Measurements from ENCODE around the gene SEMA4G.
"Not testable (repeated sequence)": the region's sequence is repeated elsewhere in the genome, so short reads cannot be mapped to it uniquely, and the experiment has no call there.

The SEMA4G gene

DNA sequence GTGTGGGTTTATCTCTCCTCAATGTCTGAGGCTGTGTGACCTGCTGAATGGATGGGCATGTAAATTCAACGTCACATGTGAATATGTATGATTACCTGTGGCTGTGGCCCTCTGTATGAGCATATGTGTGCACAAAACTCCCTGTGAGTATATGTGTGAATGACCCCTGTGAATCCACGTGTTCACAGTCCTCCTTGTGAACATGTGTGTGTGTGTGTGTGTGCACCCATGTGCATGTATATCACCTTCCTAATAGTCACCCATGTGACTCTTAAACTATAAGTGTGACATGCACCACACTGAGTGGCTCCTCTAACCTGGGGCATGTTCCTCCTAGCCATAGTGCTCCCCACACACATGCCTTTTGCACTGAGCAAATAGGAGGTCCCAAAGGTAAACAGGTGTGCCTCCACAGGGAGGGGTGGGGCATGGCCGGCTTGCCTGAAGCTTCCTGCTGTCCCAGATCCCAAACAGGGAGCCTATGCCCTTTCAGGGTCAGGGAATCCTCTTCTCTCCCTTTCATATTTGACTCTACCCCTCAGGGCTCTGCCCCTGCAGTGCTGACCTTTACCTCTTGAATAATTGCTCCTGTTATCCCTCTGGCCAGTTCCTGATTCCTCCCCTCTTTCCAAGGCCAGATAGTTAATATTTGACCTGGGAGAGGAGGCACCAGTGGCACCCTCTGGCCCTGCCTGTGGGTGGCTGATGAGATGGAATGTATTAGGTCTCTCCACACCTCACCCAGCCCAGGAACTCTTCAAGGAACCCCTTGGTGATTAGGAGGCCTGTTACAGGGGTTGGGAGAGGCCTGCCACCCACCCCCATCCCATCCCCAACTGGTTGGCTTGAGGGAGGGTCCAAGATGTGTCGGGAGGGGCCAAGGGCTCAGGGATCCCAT lies 1.9 kb downstream of the SEMA4G start:
- DNase-seq, result no peak

DNA sequence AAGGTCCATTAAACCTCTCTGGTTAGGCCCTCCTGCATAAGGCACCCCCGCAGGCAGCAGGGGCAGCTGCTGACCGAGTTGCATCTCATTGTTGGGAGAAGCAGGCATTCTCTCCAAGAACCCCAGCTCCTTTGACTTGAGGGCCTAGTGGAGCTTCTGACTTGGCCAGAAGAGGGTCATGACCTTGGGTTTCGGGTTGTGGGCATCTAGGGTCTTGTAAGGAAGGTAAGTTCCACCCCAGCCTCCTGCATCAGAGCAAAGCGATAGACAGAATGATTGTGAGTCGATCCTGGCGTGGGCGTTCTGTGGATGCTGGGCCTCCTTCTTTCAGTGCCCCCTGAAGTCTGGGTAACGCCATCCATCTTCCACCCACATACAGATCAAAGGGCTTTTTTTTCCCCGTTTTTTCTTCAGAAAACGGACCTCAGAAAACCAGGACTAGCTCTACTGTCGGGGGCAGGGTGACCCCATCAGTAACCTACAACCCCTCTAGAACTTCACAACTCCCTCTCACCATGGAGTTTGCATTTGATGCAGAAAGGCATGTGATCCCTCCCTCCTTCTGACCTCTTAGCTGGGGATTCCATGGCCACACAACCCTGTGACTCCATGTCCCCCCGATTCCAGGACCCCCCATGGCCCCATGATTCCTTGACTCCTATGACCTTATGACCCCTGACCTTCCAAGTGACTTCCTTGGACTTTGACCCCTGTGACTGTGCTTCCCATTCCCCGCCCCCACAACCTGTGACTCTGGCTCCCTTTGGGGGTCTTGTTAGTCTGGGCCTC lies 3.0 kb downstream of the SEMA4G start:
- no peak for DNase-seq

DNA sequence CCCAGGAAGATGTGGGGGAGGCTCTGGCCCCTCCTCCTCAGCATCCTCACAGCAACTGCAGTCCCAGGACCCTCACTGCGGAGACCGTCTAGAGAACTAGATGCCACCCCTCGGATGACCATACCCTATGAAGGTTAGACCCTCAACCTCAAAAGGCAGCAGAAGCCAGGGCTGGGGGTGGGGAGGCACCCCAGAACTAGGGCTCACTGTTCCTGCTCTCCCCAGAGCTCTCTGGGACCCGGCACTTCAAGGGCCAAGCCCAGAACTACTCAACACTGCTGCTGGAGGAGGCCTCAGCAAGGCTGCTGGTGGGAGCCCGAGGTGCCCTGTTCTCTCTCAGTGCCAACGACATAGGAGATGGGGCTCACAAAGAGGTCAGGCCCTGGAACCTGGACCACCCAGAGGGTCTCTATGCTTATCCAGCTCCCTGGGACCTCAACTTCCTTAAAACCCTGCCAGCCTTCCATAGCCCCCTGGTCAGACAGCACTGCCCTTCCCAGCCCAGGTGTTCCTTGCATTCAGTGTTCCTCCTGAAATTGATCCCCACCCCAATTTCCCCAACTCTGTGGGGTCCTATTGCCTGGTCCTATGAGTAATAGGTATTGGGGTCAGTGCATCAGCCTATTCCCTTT lies 3.7 kb downstream of the SEMA4G start:
- DNase-seq, result no peak

DNA sequence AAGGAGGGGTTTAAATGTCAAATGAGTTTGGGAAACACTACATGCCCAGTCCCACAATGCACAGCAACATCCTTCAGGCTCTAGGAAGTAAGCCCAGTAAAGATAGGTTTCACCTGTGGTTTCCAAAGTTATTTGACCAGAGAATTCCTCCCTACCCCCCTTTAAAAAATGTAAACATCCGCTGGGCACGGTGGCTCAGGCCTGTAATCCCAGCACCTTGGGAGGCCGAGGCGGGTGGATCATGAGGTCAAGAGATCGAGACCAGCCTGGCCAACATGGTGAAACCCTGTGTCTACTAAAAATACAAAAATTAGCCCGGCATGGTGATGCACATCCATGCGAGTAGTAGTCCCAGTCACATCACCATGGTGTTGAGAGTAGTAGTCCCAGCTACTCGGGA lies 6.1 kb downstream of the SEMA4G start:
- DNase-seq, result not testable (repeated sequence)

DNA sequence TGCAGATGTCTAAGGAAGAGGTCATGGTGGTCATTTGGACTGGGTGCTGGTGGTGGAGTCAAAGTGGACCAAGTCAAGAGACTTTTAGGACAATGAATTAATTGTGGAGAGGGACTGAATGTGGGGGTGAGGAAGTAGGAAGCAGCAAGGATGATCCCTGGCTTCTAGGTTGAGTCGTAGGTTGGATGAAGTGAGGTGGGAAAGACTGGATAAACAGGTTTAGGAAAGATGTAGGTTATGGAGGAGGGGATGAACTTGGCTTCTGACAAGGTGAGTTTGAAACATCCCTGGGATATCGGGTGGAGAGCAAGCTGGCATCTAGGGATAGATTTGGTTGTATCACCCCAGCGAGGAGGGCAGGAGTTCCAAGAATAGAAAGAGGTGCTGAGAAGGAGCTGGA lies 7.6 kb downstream of the SEMA4G start:
- DNase-seq, result no peak

DNA sequence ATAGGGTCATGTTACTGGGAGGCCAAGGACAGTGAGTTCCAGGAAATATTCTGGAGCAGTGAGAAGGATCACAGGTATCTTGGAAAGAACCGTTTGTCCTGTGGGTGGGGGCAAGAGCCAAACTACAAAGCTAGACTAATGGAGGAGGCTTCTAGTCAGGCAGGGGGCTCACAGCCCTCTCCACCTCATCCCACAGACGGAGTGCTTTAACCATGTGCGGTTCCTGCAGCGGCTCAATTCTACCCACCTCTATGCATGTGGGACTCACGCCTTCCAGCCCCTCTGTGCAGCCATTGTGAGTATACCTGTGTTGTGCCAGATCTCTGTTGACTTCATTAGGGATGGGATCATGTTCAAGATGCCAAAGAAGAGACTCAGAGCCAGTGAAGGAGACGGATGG lies 8.1 kb downstream of the SEMA4G start:
- no peak for DNase-seq

DNA sequence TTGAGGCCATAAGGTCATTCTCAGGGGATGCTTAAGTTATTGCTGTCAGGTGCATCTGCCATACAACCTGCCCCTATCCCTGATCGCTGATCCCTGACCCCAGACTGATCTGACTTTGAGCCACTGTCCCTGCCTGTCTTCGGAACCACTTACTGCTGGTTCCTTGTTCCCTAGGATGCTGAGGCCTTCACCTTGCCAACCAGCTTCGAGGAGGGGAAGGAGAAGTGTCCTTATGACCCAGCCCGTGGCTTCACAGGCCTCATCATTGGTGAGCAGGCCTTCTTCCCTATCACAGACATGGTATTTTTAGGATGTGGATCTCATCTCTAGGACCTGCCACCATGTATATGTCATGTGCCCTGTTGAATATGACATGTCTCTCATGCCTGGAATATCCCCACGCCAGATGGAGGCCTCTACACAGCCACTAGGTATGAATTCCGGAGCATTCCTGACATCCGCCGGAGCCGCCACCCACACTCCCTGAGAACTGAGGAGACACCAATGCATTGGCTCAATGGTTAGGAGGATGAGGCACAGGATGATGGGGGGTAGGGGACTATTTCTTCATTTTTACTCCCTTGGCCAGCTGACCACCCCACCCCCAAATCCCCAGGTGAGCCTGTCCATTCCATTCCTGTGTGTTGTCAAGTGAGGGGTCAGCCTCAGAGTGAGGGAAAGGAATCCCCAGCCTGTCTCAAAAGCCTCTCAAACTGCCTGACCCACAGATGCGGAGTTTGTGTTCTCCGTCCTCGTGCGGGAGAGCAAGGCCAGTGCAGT lies 9.0 kb downstream of the SEMA4G start:
- no peak for DNase-seq

DNA sequence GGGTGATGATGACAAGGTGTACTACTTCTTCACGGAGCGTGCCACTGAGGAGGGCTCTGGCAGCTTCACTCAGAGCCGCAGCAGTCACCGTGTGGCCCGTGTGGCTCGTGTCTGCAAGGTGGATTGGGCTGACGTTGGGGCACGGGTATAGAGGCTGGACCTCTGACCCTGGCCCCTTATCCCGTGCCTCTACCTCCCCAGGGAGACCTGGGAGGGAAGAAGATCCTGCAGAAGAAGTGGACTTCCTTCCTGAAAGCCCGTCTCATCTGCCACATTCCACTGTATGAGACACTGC lies 9.5 kb downstream of the SEMA4G start:
- no peak for DNase-seq

DNA sequence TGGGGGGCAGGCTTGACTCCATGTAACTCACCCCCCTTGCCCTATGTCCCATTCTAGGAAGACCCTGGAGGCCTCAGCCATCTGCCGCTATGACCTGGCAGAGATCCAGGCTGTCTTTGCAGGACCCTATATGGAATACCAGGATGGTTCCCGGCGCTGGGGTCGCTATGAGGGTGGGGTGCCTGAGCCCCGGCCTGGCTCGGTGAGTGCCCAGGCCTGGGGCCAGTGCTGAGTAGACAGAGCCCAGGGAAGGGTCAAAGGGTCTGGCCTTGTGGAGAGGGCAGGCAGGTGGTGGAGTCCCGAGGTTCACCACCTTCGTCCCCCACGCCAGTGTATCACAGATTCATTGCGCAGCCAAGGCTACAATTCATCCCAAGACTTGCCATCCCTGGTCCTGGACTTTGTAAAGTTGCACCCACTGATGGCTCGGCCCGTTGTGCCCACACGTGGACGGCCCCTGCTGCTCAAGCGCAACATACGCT lies 10.5 kb downstream of the SEMA4G start:
- no peak for DNase-seq

DNA sequence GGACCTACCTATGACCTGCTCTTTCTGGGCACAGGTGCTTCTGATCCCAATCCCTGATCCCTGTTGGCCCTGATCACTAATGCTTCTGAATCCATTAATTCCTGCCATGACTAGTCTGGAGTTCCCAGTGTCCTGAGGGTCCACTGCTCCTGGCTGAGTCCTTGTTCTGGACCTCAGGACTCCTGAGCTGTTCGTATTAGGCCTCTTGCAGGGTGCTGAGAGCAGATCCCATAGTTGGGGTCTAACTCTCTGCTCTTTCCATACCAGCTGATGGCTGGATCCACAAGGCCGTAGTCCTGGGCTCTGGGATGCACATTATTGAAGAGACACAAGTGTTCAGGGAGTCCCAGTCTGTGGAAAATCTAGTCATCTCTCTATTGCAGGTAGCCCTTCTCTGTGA lies 11.0 kb downstream of the SEMA4G start:
- no peak for DNase-seq

DNA sequence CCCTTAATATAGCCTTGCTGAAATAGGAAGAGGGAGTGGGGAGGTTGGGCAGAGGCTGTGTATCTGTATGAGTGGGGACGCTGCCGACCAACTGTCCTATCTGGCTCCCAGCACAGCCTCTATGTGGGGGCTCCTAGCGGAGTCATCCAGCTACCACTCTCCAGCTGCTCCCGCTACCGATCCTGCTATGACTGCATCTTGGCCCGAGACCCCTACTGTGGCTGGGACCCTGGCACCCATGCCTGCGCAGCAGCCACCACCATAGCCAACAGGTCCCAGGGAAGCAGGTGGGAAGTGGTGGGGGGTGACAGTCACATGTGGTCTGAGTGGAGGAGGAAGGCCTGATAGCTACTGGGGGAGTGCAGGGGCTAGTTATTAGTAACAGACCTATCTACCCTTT lies 11.4 kb downstream of the SEMA4G start:
- DNase-seq, result no peak

DNA sequence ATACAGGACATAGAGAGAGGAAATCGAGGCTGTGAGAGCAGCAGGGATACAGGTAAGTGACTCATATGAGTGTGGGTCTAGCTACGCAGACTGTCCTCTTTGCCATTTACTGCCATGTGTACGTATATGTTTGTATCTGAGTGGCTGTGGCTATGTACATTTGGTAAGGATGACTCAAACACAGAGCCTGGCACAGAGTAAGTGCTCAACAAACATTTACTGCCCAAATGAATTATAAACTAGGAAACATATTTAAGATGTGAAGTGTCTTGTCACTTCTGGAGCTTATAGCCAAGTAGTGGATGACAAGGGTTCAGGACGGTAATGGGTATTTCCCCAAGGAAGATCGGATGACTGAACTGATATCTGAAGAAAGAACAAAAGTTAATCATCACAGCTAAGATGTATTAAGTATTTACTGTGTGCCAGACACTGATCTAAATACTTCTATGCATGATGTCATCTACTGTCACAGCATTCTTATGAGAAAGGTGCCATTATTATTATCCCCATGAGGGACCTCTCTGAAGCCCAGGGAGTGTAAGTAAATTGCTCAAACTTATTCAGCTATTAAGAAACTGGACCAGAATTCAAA lies 12.0 kb downstream of the SEMA4G start:
- DNase-seq, result no peak

DNA sequence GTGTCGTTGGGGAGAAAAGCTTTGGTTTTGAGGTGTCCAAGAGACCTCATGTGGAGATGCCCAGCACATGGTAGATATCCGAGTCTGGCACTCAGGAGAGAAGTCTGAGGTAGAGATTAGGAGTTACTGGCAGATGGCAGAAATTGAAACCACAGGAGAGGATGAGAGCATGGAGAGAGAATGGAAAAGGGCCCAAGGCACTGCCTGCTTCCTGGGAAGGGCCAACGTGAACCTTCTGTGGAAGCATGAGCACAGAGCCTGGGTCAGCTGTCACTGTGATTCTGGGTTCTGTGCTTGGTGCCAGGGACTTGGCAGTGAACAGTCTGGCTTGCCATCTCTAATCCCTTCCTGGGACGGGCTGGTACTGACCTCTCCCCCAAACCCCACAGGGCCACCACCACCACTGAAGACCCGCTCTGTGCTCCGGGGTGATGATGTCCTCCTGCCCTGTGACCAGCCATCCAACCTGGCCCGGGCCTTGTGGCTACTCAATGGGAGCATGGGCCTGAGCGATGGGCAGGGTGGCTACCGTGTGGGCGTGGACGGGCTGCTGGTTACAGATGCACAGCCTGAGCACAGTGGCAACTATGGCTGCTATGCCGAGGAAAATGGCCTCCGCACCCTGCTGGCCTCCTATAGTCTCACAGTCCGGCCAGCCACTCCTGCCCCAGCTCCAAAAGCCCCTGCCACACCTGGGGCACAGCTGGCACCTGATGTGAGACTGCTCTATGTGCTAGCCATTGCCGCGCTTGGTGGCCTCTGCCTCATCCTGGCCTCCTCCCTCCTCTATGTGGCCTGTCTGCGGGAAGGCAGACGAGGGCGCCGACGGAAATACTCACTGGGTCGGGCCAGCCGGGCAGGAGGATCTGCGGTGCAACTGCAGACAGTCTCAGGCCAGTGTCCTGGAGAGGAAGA lies 13.9 kb downstream of the SEMA4G start:
- DNase-seq, result no peak

DNA sequence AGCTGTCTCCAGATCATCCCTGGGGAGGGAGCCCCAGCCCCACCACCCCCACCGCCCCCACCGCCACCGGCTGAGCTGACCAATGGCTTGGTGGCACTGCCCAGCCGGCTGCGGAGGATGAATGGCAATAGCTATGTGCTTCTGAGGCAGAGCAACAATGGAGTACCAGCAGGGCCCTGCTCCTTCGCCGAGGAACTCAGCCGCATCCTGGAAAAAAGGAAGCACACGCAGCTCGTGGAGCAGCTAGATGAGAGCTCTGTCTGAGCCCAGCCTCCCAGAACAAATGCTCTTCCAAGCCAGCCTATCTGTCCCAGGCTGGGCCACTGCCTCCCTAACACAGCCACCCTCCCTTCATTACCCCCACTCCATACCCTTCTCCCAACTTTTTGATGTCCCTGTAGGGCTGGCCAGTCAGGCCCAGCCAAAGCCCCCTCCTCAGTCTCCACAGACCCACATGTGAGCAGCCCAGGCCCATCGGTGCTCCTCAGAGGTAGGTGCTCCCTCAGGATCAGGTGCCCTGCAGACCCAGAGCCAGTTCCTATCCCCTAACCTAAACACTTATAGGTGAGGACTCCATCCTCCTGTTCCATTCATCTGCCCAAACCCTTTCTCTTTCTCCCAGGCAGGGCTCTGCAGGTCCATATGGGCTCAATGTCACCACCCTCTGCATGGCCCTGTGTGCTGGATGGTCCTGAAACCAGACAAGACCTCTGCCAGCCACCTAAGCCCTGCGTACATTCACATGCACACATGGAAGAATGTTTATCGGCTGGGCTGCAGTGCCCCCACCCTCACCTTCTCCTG lies 14.8 kb downstream of the SEMA4G start:
- DNase-seq, result no peak

DNA sequence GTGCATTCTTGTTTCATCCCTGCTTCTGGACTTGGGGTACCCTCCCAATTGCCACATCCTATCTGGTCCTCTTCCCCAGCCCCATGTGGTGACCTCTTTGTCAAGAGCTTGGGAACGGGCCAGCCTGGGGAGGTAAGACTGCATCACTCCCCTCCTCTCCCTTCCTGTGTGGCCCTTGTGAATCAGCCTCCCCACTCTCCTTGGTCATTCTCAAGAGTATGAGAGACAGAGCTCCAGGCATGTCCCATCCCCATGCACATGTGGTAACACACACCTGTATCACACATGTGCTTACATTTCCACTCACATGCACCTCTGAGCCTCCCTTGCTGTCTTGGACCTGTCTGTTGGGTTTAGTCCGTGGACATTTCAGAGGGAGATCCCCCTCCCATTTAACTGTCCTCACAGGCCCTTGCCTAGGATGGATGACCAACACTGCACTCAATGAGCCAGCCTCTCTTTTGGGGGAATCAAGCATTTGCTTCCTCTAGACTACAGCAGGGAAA lies 15.4 kb downstream of the SEMA4G start:
- no peak for DNase-seq

DNA sequence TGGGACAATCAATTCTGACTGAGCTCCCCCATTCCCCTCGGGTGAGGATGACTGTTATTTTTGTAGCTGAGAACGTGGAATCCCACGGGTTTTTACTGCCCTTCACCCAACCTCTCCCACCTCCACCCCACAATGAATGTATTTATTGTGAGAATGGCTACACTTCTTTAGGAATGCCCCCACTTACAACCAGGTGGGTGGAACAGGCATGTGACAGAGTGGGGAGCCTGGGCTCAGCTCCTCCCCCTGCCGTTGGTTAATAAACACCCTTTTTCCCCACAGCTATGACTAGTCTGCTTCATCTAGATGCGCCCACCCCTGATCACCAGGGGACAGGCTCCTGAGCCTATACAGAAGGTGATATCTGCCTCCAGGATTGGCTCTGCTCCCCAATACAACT lies 16.0 kb downstream of the SEMA4G start:
- DNase-seq, result no peak

DNA sequence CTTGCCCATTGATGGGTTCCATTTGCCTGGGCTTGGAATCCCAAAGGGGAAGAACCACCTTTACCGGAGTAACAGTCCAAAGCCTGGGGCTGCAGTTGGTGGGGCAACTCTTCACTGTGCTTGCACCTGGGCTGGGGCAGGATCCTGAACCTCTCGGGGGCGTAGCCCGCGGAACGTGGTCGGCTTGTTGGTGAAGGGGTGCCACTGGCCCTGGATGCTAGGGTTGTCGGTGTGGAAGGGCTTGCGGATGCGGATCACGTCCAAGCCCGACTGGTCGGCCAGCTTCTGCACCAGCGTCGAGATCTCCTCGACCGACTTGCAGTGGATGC lies 17.3 kb downstream of the SEMA4G start:
- no peak for DNase-seq

DNA sequence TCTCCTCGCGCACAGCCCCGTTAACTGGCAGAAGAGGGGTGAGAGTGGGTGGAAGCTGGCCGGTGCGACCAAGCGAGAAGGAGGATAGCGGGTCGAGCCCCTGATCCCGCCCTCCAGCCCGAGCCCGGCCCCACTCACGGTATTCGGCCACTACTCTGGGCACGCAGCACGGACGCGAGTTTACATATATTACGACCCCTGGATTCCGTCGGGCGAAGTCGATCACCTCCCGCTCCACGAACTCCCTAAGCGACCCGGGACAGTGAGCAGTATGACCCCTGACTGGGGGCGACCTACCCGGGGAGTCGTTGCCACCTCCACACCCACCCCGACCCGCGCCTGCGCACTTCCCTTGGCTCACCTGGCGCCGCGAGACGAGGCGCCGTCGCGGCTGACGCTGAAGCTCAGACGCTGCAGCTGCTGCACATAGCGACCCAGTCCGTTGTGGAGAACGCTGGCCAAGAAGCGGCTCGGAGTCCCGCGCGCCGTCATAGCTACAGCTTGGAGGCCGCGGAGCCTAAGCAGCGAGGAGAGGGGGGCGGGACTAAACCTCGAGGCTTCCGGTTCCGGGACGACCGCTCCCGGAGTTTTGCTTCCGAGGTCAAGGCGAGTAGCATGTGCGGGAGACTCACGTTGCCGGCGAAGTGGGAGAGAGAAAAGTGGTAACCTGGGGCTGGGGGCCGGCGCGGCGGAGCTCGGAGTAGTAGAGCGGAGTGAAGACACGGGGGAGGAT lies 17.8 kb downstream of the SEMA4G start, which contains the start of the genes MRPL43 and TWNK:
Gene MRPL43, minus strand, starts transcription at position 546 of the 733 bp plus-strand sequence. Its CDS starts 54 bp downstream, at position 492.
Gene TWNK, plus strand, starts transcription at position 592 of the 733 bp plus-strand sequence. CDS start 668 bp downstream, outside the sequence.
- DNase-seq, result peak; percentile 72

DNA sequence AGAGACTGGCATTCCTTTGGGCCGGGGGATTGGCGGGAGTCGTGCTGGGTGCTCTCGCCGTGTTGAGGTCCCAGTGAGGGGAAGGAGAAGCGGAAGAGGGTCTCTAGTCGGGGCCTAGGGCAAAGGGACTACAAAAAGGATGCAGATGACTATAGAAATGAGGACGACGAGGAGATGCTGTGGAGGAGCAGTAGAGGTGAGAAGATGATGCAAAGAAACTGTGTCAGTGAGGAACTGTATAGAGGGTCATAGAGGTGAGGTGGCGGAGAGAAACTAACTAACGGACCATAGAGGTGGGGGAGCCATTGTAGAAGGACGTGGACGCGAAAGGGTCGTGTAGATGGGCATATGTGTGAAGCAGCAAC lies 18.4 kb downstream of the SEMA4G start:
- no peak for DNase-seq

Data from fibroblast of skin of scalp (primary cell).